Neural cell (in vitro differentiated cells): Measurements from ENCODE around the gene PLEKHH2. TPM values are rescaled to one million over a fixed set of nuclear protein-coding genes. Genes with fewer than 3 reads are reported as not detected.

Experiments
- H2AFZ ChIP-seq: fragments of 200-600, 300-800 bp; sonication (generic), shearing (Covaris generic); 2 replicates; pipeline ENCODE4 v1.6.0; 2014; ENCODE audit warnings: low read depth, mild to moderate bottlenecking, antibody characterized with exemption, low read length, moderate library complexity
- H3F3A ChIP-seq: fragments of 200-600 bp; shearing (Covaris generic); 2 replicates; pipeline ENCODE4 v1.6.1; 2016; ENCODE audit warnings: mild to moderate bottlenecking, moderate library complexity, mixed read lengths, antibody characterized with exemption, low read length; ENCODE audit not compliant: insufficient read depth, poor library complexity, severe bottlenecking
- H3K27ac ChIP-seq: fragments of 200-600, 300-800 bp; sonication (generic), shearing (Covaris generic); 2 replicates; pipeline ENCODE4 v1.5.1; 2014; ENCODE audit warnings: mild to moderate bottlenecking, low read length, moderate library complexity
- H3K27me3 ChIP-seq: fragments of 300-800, 200-600 bp; sonication (generic), shearing (Covaris generic); 2 replicates; pipeline ENCODE4 v1.6.0; 2014; ENCODE audit warnings: mild to moderate bottlenecking, low read depth, low read length, moderate library complexity; ENCODE audit not compliant: insufficient read depth
- H3K36me3 ChIP-seq: fragments of 300-800, 200-600 bp; sonication (generic), shearing (Covaris generic); 2 replicates; pipeline ENCODE4 v1.5.1; 2014; ENCODE audit warnings: mild to moderate bottlenecking, antibody characterized with exemption, low read length, moderate library complexity; ENCODE audit not compliant: insufficient read depth
- H3K4me2 ChIP-seq: fragments of 300-800, 200-600 bp; sonication (generic), shearing (Covaris generic); 2 replicates; pipeline ENCODE4 v1.6.0; 2014; ENCODE audit warnings: mild to moderate bottlenecking, low read length
- H3K4me3 ChIP-seq: fragments of 300-800, 200-600 bp; sonication (generic), shearing (Covaris generic); 2 replicates; pipeline ENCODE4 v1.5.1; 2014; ENCODE audit warnings: mild to moderate bottlenecking, low read length, moderate library complexity
- H3K79me2 ChIP-seq: fragments of 200-600 bp; shearing (Covaris generic); replicated peaks from 2 replicates; pipeline ENCODE4 v1.6.0; 2014; ENCODE audit warnings: mild to moderate bottlenecking, low read length, moderate library complexity; ENCODE audit not compliant: insufficient read depth
- H3K9ac ChIP-seq: fragments of 300-800, 200-600 bp; sonication (generic), shearing (Covaris generic); 2 replicates; pipeline ENCODE4 v1.6.1; 2016; ENCODE audit warnings: mild to moderate bottlenecking, low read length, mixed read lengths
- H3K9me2 ChIP-seq: fragments of 200-600 bp; shearing (Covaris generic); 2 replicates; pipeline ENCODE4 v1.6.1; 2016; ENCODE audit warnings: mild to moderate bottlenecking, low read length, mixed read lengths; ENCODE audit not compliant: insufficient read depth
- H3K9me3 ChIP-seq: fragments of 200-600, 300-800 bp; sonication (generic), shearing (Covaris generic); 2 replicates; pipeline ENCODE4 v1.6.1; 2016; ENCODE audit warnings: mild to moderate bottlenecking, mixed run types, low read length, moderate library complexity, mixed read lengths
- H4K20me1 ChIP-seq: fragments of 200-600 bp; shearing (Covaris generic); 2 replicates; pipeline ENCODE4 v1.6.1; 2016; ENCODE audit warnings: mild to moderate bottlenecking, mixed run types; ENCODE audit not compliant: insufficient read depth
- CTCF ChIP-seq: fragments of 450-650 bp; IDR thresholded peaks from 2 replicates; pipeline ENCODE4 v1.5.1; 2014; ENCODE audit warnings: antibody characterized with exemption, mild to moderate bottlenecking, moderate library complexity; ENCODE audit not compliant: poor library complexity, severe bottlenecking
- EP300 ChIP-seq: fragments of 450-650 bp; conservative IDR thresholded peaks from 2 replicates; pipeline ENCODE4 v1.6.1; 2014; ENCODE audit warnings: antibody characterized with exemption, mild to moderate bottlenecking, moderate library complexity; ENCODE audit not compliant: poor library complexity, severe bottlenecking
- EZH2 ChIP-seq: fragments of 200-600, 300-800 bp; shearing (Covaris generic), sonication (generic); IDR thresholded peaks from 2 replicates; pipeline ENCODE4 v1.6.1; 2014; ENCODE audit warnings: antibody characterized with exemption, low read length, borderline replicate concordance, mild to moderate bottlenecking; ENCODE audit not compliant: insufficient read depth, poor library complexity, severe bottlenecking
- MXI1 ChIP-seq: fragments of 450-650 bp; conservative IDR thresholded peaks from 2 replicates; pipeline ENCODE4 v1.6.1; 2014; ENCODE audit warnings: antibody characterized with exemption, mild to moderate bottlenecking; ENCODE audit not compliant: poor library complexity, severe bottlenecking
- POLR2AphosphoS5 ChIP-seq: IDR thresholded peaks from 2 replicates; pipeline ENCODE4 v1.6.1; 2012
- RAD21 ChIP-seq: fragments of 450-650 bp; conservative IDR thresholded peaks from 2 replicates; pipeline ENCODE4 v1.6.1; 2014; ENCODE audit warnings: antibody characterized with exemption, mild to moderate bottlenecking, moderate library complexity
- REST ChIP-seq: IDR thresholded peaks from 2 replicates; pipeline ENCODE4 v1.6.1; 2012; ENCODE audit warnings: borderline replicate concordance
- SMC3 ChIP-seq: fragments of 450-650 bp; conservative IDR thresholded peaks from 2 replicates; pipeline ENCODE4 v1.6.1; 2014; ENCODE audit warnings: antibody characterized with exemption, mild to moderate bottlenecking, moderate library complexity; ENCODE audit not compliant: poor library complexity
- TAF1 ChIP-seq: IDR thresholded peaks from 2 replicates; pipeline ENCODE4 v1.6.1; 2012; ENCODE audit warnings: low read depth
- polyA plus RNA-seq: library from polyadenylated mRNA; depleted of rRNA; stranded (reverse); fragments of >200 nt; gene quantifications from 2 replicates; pipeline ENCODE4 v1.2.3, GENCODE V29; 2014

The PLEKHH2 gene
- polyA plus RNA-seq, 1 donor from 2014 or later = 0.50 TPM

GRCh38 chr2:43791035-43791765, 154.1 kb downstream of the PLEKHH2 start:
- no peak overlapping the region for H3K4me2 ChIP-seq
- no peaks in the 10 kb centered on the region for H3F3A ChIP-seq
- no peaks in the 10 kb centered on the region for H3K27me3 ChIP-seq
- no peak overlapping the region for H3K4me3 ChIP-seq
- TF ChIP-seq MXI1 (no peak), RAD21 (no peak)
- no peak overlapping the region for H2AFZ ChIP-seq
- no peaks in the 10 kb centered on the region for H3K9me3 ChIP-seq
- no peak overlapping the region for H3K27ac ChIP-seq
- H4K20me1 ChIP-seq = no peaks in the 10 kb centered on the region
- no peaks in the 10 kb centered on the region for H3K36me3 ChIP-seq
- no peak overlapping the region for H3K9ac ChIP-seq
- H3K9me2 ChIP-seq = no peaks in the 10 kb centered on the region
- H3K79me2 ChIP-seq = no peaks in the 10 kb centered on the region

GRCh38 chr2:43792653-43793052, 155.6 kb downstream of the PLEKHH2 start:
- no peaks in the 10 kb centered on the region for H4K20me1 ChIP-seq
- no peak overlapping the region for H3K27ac ChIP-seq
- H3K9me2 ChIP-seq = no peaks in the 10 kb centered on the region
- no peaks in the 10 kb centered on the region for H3F3A ChIP-seq
- no peak overlapping the region for H2AFZ ChIP-seq
- no peaks in the 10 kb centered on the region for H3K27me3 ChIP-seq
- H3K9me3 ChIP-seq = no peaks in the 10 kb centered on the region
- H3K4me2 ChIP-seq = no peak overlapping the region
- no peak for TF ChIP-seq MXI1
- TF ChIP-seq RAD21 = no peak
- TF ChIP-seq TAF1 = no peak
- no peak for TF ChIP-seq EP300
- no peak for TF ChIP-seq SMC3
- no peak for TF ChIP-seq POLR2AphosphoS5
- no peak for TF ChIP-seq CTCF
- no peak for TF ChIP-seq REST
- TF ChIP-seq EZH2 = no peak
- H3K9ac ChIP-seq = no peak overlapping the region
- no peak overlapping the region for H3K4me3 ChIP-seq
- no peaks in the 10 kb centered on the region for H3K36me3 ChIP-seq
- no peaks in the 10 kb centered on the region for H3K79me2 ChIP-seq

GRCh38 chr2:43794956-43795355, 157.9 kb downstream of the PLEKHH2 start:
- H3K27ac ChIP-seq = no peak overlapping the region
- TF ChIP-seq RAD21 (no peak), POLR2AphosphoS5 (no peak), CTCF (no peak), MXI1 (no peak), SMC3 (no peak), TAF1 (no peak), EP300 (no peak), EZH2 (no peak), REST (no peak)
- no peaks in the 10 kb centered on the region for H3K9me3 ChIP-seq
- no peaks in the 10 kb centered on the region for H3K79me2 ChIP-seq
- H2AFZ ChIP-seq = no peak overlapping the region
- H3K9me2 ChIP-seq = no peaks in the 10 kb centered on the region
- no peaks in the 10 kb centered on the region for H3K36me3 ChIP-seq
- H4K20me1 ChIP-seq = no peaks in the 10 kb centered on the region
- H3K27me3 ChIP-seq = no peaks in the 10 kb centered on the region
- no peak overlapping the region for H3K9ac ChIP-seq
- H3K4me3 ChIP-seq = no peak overlapping the region
- H3F3A ChIP-seq = no peaks in the 10 kb centered on the region
- H3K4me2 ChIP-seq = no peak overlapping the region
